HUES48 (cell line): Measurements from ENCODE around the gene YAF2.

Experiments used
- H3K27ac ChIP-seq: one replicate; pipeline ENCODE4 v1.7.0; 2013; ENCODE audit warnings: low read depth, low read length, inconsistent platforms
- H3K27me3 ChIP-seq: 2 replicates; pipeline ENCODE4 v1.6.1; 2013; ENCODE audit warnings: mild to moderate bottlenecking, low read length; ENCODE audit not compliant: control insufficient read depth, insufficient read depth
- H3K36me3 ChIP-seq: 2 replicates; pipeline ENCODE4 v1.6.1; 2013; ENCODE audit warnings: low read length; ENCODE audit not compliant: control insufficient read depth, insufficient read depth
- H3K4me1 ChIP-seq: 2 replicates; pipeline ENCODE4 v1.6.1; 2013; ENCODE audit warnings: mild to moderate bottlenecking, low read length; ENCODE audit not compliant: control insufficient read depth, insufficient read depth
- H3K4me3 ChIP-seq: 2 replicates; pipeline ENCODE4 v1.5.1; 2013; ENCODE audit warnings: mild to moderate bottlenecking, low read depth, low read length
- H3K9ac ChIP-seq: 2 replicates; pipeline ENCODE4 v1.6.1; 2013; ENCODE audit warnings: mild to moderate bottlenecking, low read depth, low read length, moderate library complexity
- H3K9me3 ChIP-seq: 2 replicates; pipeline ENCODE4 v1.6.1; 2013; ENCODE audit warnings: low read length; ENCODE audit not compliant: control insufficient read depth, insufficient read depth

Gene YAF2

DNA sequence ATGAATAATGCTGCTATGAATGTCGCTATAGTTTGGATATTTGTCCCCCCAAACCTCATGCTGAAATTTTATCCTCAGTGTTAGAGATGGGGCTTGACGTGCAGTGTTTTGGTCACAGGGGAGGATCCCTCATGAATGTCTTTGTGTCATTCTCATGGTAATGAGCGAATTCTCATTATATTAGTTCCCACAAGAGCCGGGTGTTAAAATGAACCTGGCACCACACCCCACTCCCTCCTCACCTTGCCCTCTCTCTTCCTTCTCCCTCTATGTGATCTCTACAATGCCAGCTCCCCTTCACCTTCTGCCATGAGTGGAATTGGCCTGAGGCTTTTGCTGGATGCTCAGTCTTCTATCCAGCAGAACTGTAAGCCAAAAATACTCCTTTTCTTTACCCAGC, 37.5 kb upstream of the YAF2 start:
- Histone ChIP-seq H3K9ac (no peak overlapping the region), H3K36me3 (no peaks in the 10 kb centered on the region), H3K4me1 (no peaks in the 10 kb centered on the region), H3K27me3 (no peaks in the 10 kb centered on the region), H3K4me3 (no peak overlapping the region), H3K27ac (no peak overlapping the region), H3K9me3 (no peaks in the 10 kb centered on the region)

DNA sequence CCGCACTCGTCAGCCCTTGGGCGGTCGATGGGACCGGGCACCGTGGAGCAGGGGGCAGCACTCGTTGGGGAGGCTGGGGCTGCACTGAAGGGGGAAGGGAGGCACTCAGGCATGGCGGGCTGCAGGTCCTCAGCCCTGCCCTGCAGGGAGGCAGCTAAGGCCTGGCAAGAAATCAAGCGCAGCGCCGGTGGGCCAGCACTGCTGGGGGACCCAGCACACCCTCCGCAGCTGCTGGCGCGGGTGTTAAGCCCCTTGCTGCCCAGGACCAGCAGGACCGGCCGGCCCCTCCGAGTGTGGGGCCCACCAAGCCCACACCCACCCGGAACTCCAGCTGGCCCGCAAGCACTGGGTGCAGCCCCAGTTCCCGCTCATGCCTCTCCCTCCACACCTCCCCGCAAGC, 35.7 kb upstream of the YAF2 start:
- Histone ChIP-seq H3K9ac (no peak overlapping the region), H3K9me3 (no peaks in the 10 kb centered on the region), H3K36me3 (no peaks in the 10 kb centered on the region), H3K27me3 (no peaks in the 10 kb centered on the region), H3K4me3 (no peak overlapping the region), H3K4me1 (no peaks in the 10 kb centered on the region), H3K27ac (no peak overlapping the region)

DNA sequence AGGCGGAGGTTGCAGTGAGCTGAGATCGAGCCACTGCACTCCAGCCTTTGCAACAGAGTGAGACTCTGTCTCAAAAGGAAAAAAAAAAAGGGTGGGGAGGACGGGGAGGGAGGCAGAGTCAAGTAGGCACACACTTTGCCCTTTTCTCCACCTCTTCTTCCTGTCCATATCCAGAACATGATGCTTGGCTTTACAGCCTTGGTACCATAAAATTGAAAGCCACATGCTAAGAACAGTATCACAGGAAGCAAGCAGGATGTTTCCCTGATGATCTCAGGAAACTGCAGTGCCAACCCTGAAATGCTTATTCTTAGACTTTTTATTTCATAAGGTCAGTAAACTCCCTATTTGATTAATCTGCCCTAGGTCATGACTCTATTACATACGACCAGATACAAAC, 32.5 kb upstream of the YAF2 start:
- Histone ChIP-seq H3K27ac (no peak overlapping the region), H3K9me3 (no peaks in the 10 kb centered on the region), H3K4me1 (no peaks in the 10 kb centered on the region), H3K27me3 (no peaks in the 10 kb centered on the region), H3K36me3 (no peaks in the 10 kb centered on the region), H3K4me3 (no peak overlapping the region), H3K9ac (no peak overlapping the region)

DNA sequence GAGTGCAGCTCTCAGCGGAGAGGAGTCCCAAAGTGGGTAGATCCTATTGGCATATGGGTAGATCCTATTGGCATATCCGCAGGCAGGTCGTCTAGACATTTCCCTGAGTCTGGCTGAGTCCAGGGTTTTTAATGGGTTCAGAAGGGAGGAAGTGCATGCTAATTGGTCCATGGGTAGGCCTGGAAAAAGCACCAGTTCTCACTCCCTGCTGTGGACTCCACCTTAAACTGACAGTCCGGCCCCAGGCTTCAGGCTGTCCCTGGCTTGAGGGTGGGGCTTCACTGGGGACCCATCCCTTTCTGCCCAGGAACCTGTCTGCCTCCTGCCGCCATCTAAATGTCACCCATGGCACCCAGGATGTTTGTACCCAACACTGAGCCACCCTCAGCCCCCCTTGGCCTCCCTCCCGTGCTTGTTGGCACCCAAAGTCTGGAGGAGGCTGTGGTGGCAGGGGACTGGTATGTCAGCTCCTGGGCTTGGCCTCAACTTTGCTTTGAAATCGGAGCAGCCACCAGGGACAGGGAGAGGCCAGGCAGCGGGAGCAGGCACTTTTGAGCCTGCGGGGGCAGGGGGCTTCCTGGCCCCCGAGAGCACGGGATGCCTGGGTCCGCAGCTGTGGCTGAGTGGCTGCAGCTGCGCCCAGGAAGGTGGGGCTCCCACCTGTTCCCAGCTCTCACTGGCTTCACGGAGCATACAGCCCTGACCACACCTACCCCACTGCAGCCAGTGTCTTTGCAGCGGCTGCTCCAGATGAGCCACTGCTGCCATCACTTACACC, 29.6 kb upstream of the YAF2 start:
- no peak overlapping the region for H3K4me3 ChIP-seq
- no peak overlapping the region for H3K9ac ChIP-seq
- H3K27me3 ChIP-seq, result no peaks in the 10 kb centered on the region
- no peak overlapping the region for H3K27ac ChIP-seq
- no peaks in the 10 kb centered on the region for H3K36me3 ChIP-seq
- no peaks in the 10 kb centered on the region for H3K9me3 ChIP-seq
- no peaks in the 10 kb centered on the region for H3K4me1 ChIP-seq

DNA sequence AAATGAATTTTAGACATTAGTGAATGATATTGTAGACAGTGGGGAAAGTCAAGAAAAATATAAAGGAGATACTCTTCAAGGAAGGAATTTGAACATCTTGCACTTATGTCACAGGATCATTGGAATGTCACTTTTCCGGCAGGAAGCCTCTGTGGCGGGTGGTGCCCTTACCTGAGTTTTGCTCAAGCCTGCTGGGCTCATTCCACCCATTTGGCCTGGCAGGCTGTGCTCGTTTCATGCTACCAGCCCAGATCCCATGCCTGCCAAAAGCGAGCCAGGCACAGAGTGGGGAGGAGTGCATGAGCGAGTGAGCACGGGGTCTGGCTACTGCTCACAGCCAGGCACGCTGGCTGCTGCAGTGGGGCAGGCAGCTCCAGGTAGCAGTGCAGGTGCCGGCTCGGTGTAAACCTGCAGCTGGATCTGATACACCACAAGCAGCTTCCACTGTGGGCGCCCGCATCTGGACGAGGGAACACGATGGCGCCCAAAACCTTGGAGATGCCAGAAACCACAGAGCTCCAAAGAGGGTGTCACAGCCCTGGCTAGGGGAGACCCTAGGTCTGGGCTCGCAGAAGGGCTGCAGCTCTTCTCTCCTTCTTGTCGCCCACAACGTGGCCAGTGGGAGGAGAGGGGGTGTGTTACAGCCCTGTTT, 28.7 kb upstream of the YAF2 start:
- no peak overlapping the region for H3K27ac ChIP-seq
- no peak overlapping the region for H3K4me3 ChIP-seq
- H3K36me3 ChIP-seq, result no peaks in the 10 kb centered on the region
- H3K9me3 ChIP-seq, result no peaks in the 10 kb centered on the region
- H3K9ac ChIP-seq, result no peak overlapping the region
- no peaks in the 10 kb centered on the region for H3K4me1 ChIP-seq
- H3K27me3 ChIP-seq, result no peaks in the 10 kb centered on the region

DNA sequence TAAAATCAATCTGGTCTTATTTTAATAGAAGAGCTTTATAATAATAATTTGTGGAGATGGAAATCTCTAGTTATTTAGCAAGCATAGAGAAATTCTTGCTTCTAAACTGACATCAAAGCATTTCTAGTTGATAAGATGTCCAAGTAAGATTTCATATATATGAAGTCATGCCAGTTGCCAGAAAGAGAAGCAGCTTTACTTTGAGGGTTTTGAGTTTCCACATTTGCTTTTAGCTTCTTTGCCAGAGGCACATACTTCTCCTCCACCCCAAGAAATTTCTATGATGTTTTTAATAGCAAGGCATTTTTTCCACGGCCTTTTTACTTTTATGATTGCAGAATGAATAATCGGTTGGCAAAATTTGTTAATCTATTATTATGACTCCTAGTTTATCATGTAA, 24.2 kb upstream of the YAF2 start:
- Histone ChIP-seq H3K9ac (no peak overlapping the region), H3K27ac (no peak overlapping the region), H3K4me3 (no peak overlapping the region), H3K4me1 (no peaks in the 10 kb centered on the region), H3K27me3 (no peaks in the 10 kb centered on the region), H3K9me3 (no peaks in the 10 kb centered on the region), H3K36me3 (no peaks in the 10 kb centered on the region)

DNA sequence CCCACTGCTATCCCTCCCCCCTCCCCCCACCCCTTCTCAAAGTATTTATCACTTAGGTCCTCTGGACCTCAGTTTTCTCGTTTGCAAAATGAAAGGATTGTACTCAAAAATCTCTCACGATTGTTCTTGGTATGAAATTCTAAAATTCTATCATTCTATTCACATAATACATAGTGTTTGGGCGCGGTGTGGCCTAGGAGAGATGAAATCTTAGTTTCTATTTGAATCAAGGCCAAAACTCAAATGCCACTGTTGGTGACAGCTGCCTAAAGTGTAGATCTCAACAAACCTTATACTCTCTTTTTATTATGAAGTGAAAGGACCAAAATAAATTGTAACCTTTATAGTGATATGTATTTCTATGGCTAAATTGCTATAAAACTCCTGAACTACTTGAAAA, 23.7 kb upstream of the YAF2 start:
- Histone ChIP-seq H3K27ac (no peak overlapping the region), H3K9ac (no peak overlapping the region), H3K4me1 (no peaks in the 10 kb centered on the region), H3K27me3 (no peaks in the 10 kb centered on the region), H3K4me3 (no peak overlapping the region), H3K9me3 (no peaks in the 10 kb centered on the region), H3K36me3 (no peaks in the 10 kb centered on the region)

DNA sequence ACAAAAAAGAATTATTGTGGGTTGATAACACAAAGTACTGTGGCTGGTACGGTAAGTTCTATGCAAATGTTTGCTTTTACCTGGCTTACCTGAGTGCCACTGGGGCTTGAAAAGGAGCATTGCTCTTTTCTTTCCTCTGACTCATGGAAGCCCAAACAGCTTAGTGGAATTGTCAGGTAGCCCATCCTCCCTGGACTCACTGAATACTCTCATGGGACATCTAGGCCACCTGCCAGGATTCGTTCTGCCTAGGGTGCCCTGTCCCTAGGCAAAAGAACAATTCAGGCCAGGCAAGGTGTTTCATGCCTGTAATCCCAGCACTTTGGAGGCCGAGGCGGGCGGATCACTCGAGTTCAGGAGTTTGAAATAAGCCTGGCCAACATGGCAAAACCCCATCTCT, 22.5 kb upstream of the YAF2 start:
- Histone ChIP-seq H3K36me3 (no peaks in the 10 kb centered on the region), H3K9ac (no peak overlapping the region), H3K27ac (no peak overlapping the region), H3K4me3 (no peak overlapping the region), H3K9me3 (no peaks in the 10 kb centered on the region), H3K27me3 (no peaks in the 10 kb centered on the region), H3K4me1 (no peaks in the 10 kb centered on the region)

DNA sequence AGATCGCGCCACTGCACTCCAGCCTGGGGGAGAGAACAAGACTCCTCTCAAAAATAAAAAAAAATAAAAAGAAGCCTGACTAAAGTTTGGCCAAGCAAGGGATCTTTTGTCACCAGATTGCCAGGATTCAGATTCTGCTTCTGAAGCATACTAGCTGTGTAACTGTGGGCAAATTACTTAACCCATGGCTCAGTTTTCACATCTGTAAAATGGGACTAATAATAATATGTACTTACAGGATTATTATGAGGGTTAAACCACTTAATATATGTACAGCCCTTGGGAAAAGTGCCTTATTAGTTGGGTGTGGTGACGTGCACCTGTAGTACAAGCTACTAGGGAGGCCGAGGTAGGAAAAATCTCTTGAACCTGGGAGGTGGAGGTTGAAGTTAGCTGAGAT, 21.7 kb upstream of the YAF2 start:
- Histone ChIP-seq H3K4me3 (no peak overlapping the region), H3K9me3 (no peaks in the 10 kb centered on the region), H3K27ac (no peak overlapping the region), H3K4me1 (no peaks in the 10 kb centered on the region), H3K36me3 (no peaks in the 10 kb centered on the region), H3K27me3 (no peaks in the 10 kb centered on the region), H3K9ac (no peak overlapping the region)

DNA sequence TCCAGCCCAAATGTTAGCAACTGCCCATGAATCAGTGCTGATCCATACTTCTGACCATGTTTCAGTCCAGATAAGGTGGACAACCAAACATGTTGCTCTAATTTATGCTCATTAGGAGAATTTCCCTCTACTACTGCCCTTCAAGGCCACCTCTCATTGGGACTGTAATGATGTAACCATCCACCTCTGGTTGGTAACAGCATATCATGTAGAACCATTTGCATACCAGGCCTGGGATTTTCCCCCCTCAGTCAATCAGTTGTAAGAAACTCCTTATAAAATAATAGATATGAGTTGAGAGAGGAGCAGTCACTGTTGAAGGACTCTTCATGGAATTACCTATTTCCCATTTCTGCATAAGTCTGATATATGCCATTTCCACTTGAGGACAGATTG, 17.8 kb upstream of the YAF2 start:
- Histone ChIP-seq H3K27me3 (no peaks in the 10 kb centered on the region), H3K9me3 (no peaks in the 10 kb centered on the region), H3K27ac (no peak overlapping the region), H3K36me3 (no peaks in the 10 kb centered on the region), H3K4me3 (no peak overlapping the region), H3K4me1 (no peaks in the 10 kb centered on the region), H3K9ac (no peak overlapping the region)

DNA sequence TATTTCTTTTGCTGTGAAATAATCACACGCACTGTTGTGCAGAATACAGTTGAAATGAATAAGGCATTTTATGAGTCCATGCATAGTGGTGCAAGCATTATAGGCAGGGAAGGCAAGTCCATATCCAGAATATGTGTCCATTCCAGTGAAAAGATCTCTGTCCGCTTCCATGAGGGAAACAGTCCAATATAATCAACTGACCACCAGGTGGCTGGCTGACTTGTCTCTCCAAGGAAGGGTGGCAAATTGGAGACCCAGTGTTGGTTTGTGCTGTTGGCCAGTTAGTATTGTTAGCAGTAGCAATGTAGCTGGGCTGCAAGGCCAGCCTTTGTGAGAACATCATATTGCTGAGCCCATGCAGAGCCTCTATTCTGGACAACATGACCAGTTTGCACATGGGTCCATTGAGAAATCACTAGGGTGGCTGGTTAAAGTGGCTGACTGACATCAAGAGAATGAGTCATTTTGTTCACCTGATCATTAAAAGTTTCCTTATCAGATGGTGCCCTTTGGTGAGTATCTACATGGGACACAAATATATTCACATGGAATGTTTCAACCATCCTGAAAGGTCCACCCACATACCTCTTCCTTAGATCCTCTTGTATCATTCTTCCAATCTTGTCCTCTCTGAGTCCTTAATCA, 17.3 kb upstream of the YAF2 start:
- Histone ChIP-seq H3K4me3 (no peak overlapping the region), H3K36me3 (no peaks in the 10 kb centered on the region), H3K9ac (no peak overlapping the region), H3K4me1 (no peaks in the 10 kb centered on the region), H3K27ac (no peak overlapping the region), H3K9me3 (no peaks in the 10 kb centered on the region), H3K27me3 (no peaks in the 10 kb centered on the region)
